Measurements from ENCODE around the gene PPP1R7.

DNA sequence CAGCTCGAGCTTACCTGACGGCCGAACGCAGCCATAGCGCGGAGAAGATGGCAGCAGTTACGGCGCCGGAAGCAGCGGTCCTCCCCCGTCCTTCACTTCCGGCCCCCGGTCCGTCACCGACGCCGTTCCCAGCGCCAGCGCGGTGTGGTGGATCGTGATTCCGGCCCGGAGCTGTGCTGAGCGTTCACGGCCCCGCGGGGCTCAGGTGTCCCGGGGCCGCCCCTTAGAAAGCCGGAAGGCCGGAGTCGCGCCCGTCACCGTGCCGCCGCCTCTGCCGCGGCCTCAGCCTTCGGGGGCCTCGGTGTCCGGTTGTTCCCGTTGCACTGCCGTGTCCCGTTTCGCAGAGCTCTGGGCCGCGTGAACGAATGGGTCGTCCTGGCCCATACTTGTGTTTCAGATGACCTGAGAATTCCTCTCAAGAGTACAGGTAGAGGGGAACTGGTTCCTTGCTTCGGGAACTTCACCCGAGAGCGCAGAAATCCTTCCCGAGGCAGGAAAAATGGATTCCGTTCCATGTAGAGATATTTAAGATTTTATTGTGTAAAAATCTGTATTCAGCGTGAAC lies 47.9 kb upstream of the PPP1R7 start, which contains the start of gene MTERF4:
- TF ChIP-seq ZBTB7A (tag by site-specific recombination; IDR thresholded peaks at IDR 0.05; ENCODE audit: low read depth) (peak; percentile 44; the same call in 1 of the 2 replicates), ZNF132 (tag by site-specific recombination; IDR thresholded peaks at IDR 0.05; ENCODE audit: borderline replicate concordance) (no peak), ZNF16 (tag by site-specific recombination; IDR thresholded peaks at IDR 0.05; ENCODE audit: low read depth) (no peak), GLIS2 (tag by site-specific recombination; IDR thresholded peaks at IDR 0.05) (peak; percentile 57; the same call in 1 of the 2 replicates), ZNF510 (tag by site-specific recombination; IDR thresholded peaks at IDR 0.05; ENCODE audit: insufficient replicate concordance) (no peak), ZFP69B (tag by site-specific recombination; IDR thresholded peaks at IDR 0.05) (peak; percentile 69), ZBTB20 (tag by site-specific recombination; IDR thresholded peaks at IDR 0.05) (peak; percentile 83), GLI4 (tag by site-specific recombination; IDR thresholded peaks at IDR 0.05) (peak; percentile 100), ZNF707 (tag by site-specific recombination; IDR thresholded peaks at IDR 0.05) (0 out of 2 replicates have a peak, but pooled peaks have one; percentile 6)
- TF ChIP-seq, protein P1, sequence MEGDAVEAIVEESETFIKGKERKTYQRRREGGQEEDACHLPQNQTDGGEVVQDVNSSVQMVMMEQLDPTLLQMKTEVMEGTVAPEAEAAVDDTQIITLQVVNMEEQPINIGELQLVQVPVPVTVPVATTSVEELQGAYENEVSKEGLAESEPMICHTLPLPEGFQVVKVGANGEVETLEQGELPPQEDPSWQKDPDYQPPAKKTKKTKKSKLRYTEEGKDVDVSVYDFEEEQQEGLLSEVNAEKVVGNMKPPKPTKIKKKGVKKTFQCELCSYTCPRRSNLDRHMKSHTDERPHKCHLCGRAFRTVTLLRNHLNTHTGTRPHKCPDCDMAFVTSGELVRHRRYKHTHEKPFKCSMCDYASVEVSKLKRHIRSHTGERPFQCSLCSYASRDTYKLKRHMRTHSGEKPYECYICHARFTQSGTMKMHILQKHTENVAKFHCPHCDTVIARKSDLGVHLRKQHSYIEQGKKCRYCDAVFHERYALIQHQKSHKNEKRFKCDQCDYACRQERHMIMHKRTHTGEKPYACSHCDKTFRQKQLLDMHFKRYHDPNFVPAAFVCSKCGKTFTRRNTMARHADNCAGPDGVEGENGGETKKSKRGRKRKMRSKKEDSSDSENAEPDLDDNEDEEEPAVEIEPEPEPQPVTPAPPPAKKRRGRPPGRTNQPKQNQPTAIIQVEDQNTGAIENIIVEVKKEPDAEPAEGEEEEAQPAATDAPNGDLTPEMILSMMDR (tag by site-specific recombination; IDR thresholded peaks at IDR 0.05) = peak; percentile 53
- TF ChIP-seq, protein P2, sequence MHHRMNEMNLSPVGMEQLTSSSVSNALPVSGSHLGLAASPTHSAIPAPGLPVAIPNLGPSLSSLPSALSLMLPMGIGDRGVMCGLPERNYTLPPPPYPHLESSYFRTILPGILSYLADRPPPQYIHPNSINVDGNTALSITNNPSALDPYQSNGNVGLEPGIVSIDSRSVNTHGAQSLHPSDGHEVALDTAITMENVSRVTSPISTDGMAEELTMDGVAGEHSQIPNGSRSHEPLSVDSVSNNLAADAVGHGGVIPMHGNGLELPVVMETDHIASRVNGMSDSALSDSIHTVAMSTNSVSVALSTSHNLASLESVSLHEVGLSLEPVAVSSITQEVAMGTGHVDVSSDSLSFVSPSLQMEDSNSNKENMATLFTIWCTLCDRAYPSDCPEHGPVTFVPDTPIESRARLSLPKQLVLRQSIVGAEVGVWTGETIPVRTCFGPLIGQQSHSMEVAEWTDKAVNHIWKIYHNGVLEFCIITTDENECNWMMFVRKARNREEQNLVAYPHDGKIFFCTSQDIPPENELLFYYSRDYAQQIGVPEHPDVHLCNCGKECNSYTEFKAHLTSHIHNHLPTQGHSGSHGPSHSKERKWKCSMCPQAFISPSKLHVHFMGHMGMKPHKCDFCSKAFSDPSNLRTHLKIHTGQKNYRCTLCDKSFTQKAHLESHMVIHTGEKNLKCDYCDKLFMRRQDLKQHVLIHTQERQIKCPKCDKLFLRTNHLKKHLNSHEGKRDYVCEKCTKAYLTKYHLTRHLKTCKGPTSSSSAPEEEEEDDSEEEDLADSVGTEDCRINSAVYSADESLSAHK (tag by site-specific recombination; IDR thresholded peaks at IDR 0.05) = peak; percentile 70
- TF ChIP-seq, protein P3, sequence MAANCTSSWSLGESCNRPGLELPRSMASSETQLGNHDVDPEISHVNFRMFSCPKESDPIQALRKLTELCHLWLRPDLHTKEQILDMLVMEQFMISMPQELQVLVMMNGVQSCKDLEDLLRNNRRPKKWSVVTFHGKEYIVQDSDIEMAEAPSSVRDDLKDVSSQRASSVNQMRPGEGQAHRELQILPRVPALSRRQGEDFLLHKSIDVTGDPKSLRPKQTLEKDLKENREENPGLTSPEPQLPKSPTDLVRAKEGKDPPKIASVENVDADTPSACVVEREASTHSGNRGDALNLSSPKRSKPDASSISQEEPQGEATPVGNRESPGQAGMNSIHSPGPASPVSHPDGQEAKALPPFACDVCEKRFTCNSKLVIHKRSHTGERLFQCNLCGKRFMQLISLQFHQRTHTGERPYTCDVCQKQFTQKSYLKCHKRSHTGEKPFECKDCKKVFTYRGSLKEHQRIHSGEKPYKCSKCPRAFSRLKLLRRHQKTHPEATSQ (tag by site-specific recombination; IDR thresholded peaks at IDR 0.05) = peak; percentile 100
- TF ChIP-seq, protein P4, sequence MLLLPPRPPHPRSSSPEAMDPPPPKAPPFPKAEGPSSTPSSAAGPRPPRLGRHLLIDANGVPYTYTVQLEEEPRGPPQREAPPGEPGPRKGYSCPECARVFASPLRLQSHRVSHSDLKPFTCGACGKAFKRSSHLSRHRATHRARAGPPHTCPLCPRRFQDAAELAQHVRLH (tag by site-specific recombination; IDR thresholded peaks at IDR 0.05) = peak; percentile 89
